ENCODE data around the gene SPATS2L. TPM values are rescaled to one million over a fixed set of nuclear protein-coding genes. Genes with fewer than 3 reads are reported as not detected.

SPATS2L gene
- total and polyA plus RNA-seq, 2 experiments from 2014 or later = 118 to 154 TPM

- Histone ChIP-seq H3K9me2 (ENCODE audit: insufficient read depth) (no peaks in the 10 kb centered on the region), H3K27me3 (ENCODE audit: insufficient read depth) (no peaks in the 10 kb centered on the region), H3F3A (replicated peaks; ENCODE audit: low read depth) (no peaks in the 10 kb centered on the region), H3K36me3 (ENCODE audit: insufficient read depth) (peaks cover 21% of the 10 kb centered on the region; the same call in 1 of the 2 replicates), H3K4me2 (no peak overlapping the region), H3K27ac (ENCODE audit: low read depth) (peak overlapping the region; percentile 65; the same call in 1 of the 2 replicates), H2AFZ (no peak overlapping the region), H3K4me3 (no peak overlapping the region), H4K20me1 (replicated peaks; ENCODE audit: insufficient read depth) (0 out of 2 replicates have a peak, but pooled peaks cover 16% of the 10 kb centered on the region), H3K4me1 (ENCODE audit: insufficient read depth) (peaks cover 15% of the 10 kb centered on the region), H3K79me2 (replicated peaks; ENCODE audit: insufficient read depth) (peaks cover 100% of the 10 kb centered on the region)
- Mint-ChIP-seq H3K27ac (no peak overlapping the region), H3K27me3 (ENCODE audit: insufficient read depth, low read depth, poor library complexity) (no peaks in the 10 kb centered on the region), H3K36me3 (ENCODE audit: low read depth) (peaks cover 69% of the 10 kb centered on the region), H3K4me1 (peaks cover 24% of the 10 kb centered on the region), H3K9me3 (peaks cover 11% of the 10 kb centered on the region; the same call in 2 of the 3 replicates), H3K4me3 (no peak overlapping the region)
- ATAC-seq (no peak), DNase-seq (ENCODE audit: low spot score) (no peak)
- TF ChIP-seq ZNF114 (CRISPR knock-in tag; IDR thresholded peaks at IDR 0.05) = no peak
Measured at GRCh38 chr2:200330351-200331060, 24.0 kb downstream of the SPATS2L start.

GRCh38 chr2:200331061-200331400, 24.5 kb downstream of the SPATS2L start:
- no peak for DNase-seq (ENCODE audit: low spot score)
- H3K79me2 ChIP-seq (replicated peaks; ENCODE audit: insufficient read depth) = peaks cover 100% of the 10 kb centered on the region
- H3K9me3 Mint-ChIP-seq = peaks cover 11% of the 10 kb centered on the region; the same call in 2 of the 3 replicates
- TF ChIP-seq, protein P1, sequence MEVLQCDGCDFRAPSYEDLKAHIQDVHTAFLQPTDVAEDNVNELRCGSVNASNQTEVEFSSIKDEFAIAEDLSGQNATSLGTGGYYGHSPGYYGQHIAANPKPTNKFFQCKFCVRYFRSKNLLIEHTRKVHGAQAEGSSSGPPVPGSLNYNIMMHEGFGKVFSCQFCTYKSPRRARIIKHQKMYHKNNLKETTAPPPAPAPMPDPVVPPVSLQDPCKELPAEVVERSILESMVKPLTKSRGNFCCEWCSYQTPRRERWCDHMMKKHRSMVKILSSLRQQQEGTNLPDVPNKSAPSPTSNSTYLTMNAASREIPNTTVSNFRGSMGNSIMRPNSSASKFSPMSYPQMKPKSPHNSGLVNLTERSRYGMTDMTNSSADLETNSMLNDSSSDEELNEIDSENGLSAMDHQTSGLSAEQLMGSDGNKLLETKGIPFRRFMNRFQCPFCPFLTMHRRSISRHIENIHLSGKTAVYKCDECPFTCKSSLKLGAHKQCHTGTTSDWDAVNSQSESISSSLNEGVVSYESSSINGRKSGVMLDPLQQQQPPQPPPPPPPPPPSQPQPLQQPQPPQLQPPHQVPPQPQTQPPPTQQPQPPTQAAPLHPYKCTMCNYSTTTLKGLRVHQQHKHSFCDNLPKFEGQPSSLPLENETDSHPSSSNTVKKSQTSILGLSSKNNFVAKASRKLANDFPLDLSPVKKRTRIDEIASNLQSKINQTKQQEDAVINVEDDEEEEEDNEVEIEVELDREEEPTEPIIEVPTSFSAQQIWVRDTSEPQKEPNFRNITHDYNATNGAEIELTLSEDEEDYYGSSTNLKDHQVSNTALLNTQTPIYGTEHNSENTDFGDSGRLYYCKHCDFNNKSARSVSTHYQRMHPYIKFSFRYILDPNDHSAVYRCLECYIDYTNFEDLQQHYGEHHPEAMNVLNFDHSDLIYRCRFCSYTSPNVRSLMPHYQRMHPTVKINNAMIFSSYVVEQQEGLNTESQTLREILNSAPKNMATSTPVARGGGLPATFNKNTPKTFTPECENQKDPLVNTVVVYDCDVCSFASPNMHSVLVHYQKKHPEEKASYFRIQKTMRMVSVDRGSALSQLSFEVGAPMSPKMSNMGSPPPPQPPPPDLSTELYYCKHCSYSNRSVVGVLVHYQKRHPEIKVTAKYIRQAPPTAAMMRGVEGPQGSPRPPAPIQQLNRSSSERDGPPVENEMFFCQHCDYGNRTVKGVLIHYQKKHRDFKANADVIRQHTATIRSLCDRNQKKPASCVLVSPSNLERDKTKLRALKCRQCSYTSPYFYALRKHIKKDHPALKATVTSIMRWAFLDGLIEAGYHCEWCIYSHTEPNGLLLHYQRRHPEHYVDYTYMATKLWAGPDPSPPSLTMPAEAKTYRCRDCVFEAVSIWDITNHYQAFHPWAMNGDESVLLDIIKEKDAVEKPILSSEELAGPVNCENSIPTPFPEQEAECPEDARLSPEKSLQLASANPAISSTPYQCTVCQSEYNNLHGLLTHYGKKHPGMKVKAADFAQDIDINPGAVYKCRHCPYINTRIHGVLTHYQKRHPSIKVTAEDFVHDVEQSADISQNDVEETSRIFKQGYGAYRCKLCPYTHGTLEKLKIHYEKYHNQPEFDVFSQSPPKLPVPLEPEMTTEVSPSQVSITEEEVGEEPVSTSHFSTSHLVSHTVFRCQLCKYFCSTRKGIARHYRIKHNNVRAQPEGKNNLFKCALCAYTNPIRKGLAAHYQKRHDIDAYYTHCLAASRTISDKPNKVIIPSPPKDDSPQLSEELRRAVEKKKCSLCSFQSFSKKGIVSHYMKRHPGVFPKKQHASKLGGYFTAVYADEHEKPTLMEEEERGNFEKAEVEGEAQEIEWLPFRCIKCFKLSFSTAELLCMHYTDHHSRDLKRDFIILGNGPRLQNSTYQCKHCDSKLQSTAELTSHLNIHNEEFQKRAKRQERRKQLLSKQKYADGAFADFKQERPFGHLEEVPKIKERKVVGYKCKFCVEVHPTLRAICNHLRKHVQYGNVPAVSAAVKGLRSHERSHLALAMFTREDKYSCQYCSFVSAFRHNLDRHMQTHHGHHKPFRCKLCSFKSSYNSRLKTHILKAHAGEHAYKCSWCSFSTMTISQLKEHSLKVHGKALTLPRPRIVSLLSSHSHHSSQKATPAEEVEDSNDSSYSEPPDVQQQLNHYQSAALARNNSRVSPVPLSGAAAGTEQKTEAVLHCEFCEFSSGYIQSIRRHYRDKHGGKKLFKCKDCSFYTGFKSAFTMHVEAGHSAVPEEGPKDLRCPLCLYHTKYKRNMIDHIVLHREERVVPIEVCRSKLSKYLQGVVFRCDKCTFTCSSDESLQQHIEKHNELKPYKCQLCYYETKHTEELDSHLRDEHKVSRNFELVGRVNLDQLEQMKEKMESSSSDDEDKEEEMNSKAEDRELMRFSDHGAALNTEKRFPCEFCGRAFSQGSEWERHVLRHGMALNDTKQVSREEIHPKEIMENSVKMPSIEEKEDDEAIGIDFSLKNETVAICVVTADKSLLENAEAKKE (CRISPR knock-in tag; IDR thresholded peaks at IDR 0.05) = no peak
- no peak for TF ChIP-seq EZH2 (IDR thresholded peaks at IDR 0.05; ENCODE audit: low read depth, unreplicated experiment)
- no peak for TF ChIP-seq REST (IDR thresholded peaks at IDR 0.05; ENCODE audit: unreplicated experiment)
- no peak for TF ChIP-seq ZNF114 (CRISPR knock-in tag; IDR thresholded peaks at IDR 0.05)
- no peak for TF ChIP-seq JUNB (IDR thresholded peaks at IDR 0.05; ENCODE audit: unreplicated experiment)
- no peak for TF ChIP-seq ETS1 (IDR thresholded peaks at IDR 0.05)
- no peak for TF ChIP-seq NANOG (IDR thresholded peaks at IDR 0.05; ENCODE audit: borderline replicate concordance)
- TF ChIP-seq ZNF331 (CRISPR knock-in tag; IDR thresholded peaks at IDR 0.05; ENCODE audit: low read depth) = no peak
- no peak for TF ChIP-seq POLR2AphosphoS5 (IDR thresholded peaks at IDR 0.05; ENCODE audit: low read depth)

More at GRCh38 chr2:200331061-200331400, 24.5 kb downstream of the SPATS2L start:
- H3K4me1 ChIP-seq (ENCODE audit: insufficient read depth) = peaks cover 16% of the 10 kb centered on the region
- no peaks in the 10 kb centered on the region for H3F3A ChIP-seq (replicated peaks; ENCODE audit: low read depth)
- no peak overlapping the region for H3K27ac ChIP-seq (ENCODE audit: low read depth)
- ATAC-seq = no peak
- H2AFZ ChIP-seq = no peak overlapping the region
- 0 out of 2 replicates have a peak, but pooled peaks cover 16% of the 10 kb centered on the region for H4K20me1 ChIP-seq (replicated peaks; ENCODE audit: insufficient read depth)
- Mint-ChIP-seq H3K4me3 (no peak overlapping the region), H3K4me1 (peaks cover 27% of the 10 kb centered on the region), H3K36me3 (ENCODE audit: low read depth) (peaks cover 65% of the 10 kb centered on the region), H3K27me3 (ENCODE audit: insufficient read depth, low read depth, poor library complexity) (no peaks in the 10 kb centered on the region), H3K27ac (no peak overlapping the region)
- peaks cover 21% of the 10 kb centered on the region; the same call in 1 of the 2 replicates for H3K36me3 ChIP-seq (ENCODE audit: insufficient read depth)
- no peaks in the 10 kb centered on the region for H3K9me2 ChIP-seq (ENCODE audit: insufficient read depth)
- H3K4me2 ChIP-seq = no peak overlapping the region
- no peaks in the 10 kb centered on the region for H3K27me3 ChIP-seq (ENCODE audit: insufficient read depth)
- H3K4me3 ChIP-seq = no peak overlapping the region

All from GM23338 (cell line).